Retinal pigment epithelial cell (primary cell): ENCODE measurements around the gene HASPIN.
"Not testable (repeated sequence)": the region's sequence is repeated elsewhere in the genome, so short reads cannot be mapped to it uniquely, and the experiment has no call there.

ENCODE experiments used
- DNase-seq: peaks from one replicate; pipeline ENCODE4 v3.0.0-alpha.2; 2010; ENCODE audit warnings: low read depth
- H3K4me3 ChIP-seq: 2 replicates; pipeline ENCODE4 v1.5.1; 2011; ENCODE audit warnings: mild to moderate bottlenecking, low read length, control low read depth, moderate library complexity
- TF ChIP-seq, protein P1 (sequence below): conservative IDR thresholded peaks from 2 replicates; pipeline ENCODE4 v1.5.1; 2011; ENCODE audit warnings: low read depth, low read length, control low read depth, inconsistent platforms

Gene HASPIN

DNA sequence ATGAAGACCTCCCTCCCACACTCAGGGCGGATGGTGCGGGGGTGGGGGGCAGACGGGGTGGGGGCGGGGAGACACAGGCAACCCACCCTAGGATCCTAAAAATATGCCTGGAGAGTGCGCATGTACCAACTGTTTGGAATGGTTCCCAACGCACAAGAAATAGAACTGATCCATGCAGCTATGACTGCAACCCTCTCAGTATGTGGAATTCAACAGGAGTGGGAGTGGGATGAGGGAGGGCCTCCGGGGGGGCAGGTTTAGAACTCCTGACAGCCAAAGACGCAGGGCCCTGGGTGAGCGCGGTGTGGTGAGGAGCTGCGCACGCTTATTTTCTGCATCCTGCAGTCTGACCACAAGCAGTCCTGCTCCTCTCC is 26.6 kb upstream of the HASPIN start:
- no peak overlapping the region for H3K4me3 ChIP-seq
- DNase-seq = no peak
- TF ChIP-seq, protein P1, sequence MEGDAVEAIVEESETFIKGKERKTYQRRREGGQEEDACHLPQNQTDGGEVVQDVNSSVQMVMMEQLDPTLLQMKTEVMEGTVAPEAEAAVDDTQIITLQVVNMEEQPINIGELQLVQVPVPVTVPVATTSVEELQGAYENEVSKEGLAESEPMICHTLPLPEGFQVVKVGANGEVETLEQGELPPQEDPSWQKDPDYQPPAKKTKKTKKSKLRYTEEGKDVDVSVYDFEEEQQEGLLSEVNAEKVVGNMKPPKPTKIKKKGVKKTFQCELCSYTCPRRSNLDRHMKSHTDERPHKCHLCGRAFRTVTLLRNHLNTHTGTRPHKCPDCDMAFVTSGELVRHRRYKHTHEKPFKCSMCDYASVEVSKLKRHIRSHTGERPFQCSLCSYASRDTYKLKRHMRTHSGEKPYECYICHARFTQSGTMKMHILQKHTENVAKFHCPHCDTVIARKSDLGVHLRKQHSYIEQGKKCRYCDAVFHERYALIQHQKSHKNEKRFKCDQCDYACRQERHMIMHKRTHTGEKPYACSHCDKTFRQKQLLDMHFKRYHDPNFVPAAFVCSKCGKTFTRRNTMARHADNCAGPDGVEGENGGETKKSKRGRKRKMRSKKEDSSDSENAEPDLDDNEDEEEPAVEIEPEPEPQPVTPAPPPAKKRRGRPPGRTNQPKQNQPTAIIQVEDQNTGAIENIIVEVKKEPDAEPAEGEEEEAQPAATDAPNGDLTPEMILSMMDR = no peak

DNA sequence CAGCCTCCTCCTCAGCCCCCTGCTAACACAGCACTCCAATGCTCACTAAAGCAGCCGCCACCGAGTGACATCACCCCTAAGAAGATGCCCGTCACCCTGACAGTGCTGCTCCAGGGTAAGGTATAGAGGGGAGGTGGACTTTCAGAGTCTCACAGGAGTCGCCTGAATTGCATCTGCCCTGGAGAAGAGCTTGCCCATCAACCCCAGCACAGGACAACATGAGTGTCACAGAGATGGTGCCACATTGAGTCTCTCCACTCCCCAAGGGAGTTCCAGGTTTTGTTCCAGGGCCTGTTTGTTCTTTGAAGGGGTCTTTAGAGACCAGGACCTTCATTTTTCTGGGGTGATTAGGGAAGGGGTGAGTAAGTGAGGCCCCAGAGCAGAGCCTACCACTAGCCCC is 25.6 kb upstream of the HASPIN start:
- TF ChIP-seq, protein P1 = no peak
- DNase-seq = no peak
- no peak overlapping the region for H3K4me3 ChIP-seq

DNA sequence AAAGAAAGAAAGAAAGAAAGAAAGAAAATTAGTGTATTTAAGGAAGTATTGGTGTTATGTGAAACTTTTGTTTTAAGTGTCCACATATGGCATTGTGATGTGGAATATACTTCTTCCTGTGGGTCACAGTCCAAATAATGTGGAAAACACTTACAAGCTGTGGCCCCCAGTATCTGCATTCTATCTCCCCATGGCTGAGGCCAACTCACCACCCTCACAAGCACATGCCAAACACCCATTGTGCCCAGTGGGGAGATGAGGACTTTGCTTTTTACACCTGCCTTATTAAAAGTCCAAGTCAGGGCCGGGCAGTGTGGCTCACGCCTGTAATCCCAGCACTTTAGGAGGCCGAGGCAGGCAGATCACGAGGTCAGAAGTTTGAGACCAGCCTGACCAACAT is 23.8 kb upstream of the HASPIN start:
- TF ChIP-seq, protein P1 = no peak
- no peak for DNase-seq
- H3K4me3 ChIP-seq = no peak overlapping the region

DNA sequence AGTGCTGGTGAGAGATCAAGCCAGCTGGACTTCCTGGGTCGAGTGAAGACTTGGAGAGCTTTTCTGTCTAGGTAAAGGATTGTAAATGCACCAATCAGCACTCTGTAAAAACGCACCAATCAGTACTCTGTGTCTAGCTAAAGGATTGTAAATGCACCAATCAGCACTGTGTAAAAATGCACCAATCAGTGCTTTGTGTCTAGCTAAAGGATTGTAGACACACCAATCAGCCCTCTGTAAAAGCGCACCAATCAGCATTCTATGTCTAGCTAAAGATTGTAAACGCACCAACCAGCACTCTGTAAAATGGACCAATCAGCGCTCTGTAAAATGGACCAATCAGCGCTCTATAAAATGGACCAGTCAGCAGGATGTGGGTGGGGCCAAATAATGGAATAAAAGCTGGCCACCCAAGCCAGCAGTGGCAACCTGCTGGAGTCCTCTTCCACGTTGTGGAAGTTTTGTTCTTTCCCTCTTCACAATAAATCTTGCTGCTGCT is 21.6 kb upstream of the HASPIN start:
- H3K4me3 ChIP-seq, DNase-seq: not testable (repeated sequence)

DNA sequence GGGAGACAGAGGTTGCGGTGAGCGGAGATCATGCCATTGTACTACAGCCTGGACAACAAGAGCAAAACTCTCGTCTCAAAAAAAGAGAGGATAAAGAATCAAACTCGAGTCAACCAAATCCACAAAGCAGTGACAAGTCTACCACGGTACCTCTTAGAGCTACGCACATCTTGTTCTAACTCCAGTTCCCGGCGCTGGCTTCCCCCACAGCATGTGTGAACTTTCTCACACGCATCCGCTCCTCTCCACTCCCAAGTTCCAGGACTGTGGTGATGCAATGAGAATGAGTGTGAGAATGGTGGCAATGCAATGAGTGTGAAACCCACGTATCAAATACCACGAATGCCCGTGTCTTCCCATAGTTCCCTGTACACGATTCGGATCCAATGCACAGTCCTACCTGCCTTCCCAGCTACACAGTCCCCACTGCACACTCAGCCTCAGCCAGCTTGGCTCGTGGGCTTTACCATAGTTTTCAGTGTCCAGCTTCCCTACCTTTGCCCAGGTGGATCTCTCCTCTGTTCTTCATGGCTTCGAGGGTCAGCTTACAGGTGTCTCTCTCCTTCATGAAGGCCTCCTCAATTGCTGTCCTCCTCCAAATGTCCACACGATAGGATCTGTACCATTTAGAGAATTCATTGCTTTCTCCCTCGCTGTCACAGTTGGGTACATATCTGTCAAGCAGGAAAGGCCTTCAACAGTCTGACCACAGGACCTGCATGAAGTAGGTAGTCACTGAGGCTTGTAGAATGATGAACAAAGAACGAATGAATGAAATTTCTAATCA is 18.6 kb upstream of the HASPIN start:
- no peak overlapping the region for H3K4me3 ChIP-seq
- DNase-seq = no peak
- TF ChIP-seq, protein P1 = no peak

DNA sequence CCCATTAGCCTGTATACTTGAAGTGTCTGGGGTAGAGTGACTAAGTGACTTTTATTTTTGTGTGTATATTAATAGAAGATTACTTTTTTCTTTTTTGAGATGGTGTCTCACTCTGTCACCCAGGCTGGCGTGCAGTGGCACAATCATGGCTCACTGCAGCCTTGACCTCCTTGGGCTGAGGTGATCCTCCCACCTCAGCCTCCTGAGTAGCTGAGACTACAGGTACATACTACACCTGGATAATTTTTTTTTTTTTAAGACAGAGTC is 18.1 kb upstream of the HASPIN start:
- not testable (repeated sequence) for H3K4me3 ChIP-seq, DNase-seq

DNA sequence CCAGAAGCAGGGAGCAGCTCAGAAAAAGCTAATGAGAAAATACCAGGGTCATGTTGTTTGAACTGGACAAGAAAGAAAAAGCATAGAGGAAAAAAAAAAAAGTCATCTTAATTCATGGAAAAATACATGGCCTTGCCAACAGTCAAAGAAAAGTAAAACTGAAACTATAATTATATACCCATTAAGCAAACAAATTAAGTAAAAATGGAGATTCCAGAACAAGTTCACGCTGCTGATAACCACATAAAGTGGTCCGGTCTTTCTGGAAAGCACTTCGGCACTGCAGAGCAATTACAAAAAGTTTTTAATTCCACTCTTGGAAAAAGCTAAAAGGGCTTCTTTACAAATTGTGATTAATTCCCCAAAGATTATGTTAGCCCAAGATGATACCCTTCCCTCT is 15.3 kb upstream of the HASPIN start:
- no peak for DNase-seq
- TF ChIP-seq, protein P1 = no peak
- no peak overlapping the region for H3K4me3 ChIP-seq

DNA sequence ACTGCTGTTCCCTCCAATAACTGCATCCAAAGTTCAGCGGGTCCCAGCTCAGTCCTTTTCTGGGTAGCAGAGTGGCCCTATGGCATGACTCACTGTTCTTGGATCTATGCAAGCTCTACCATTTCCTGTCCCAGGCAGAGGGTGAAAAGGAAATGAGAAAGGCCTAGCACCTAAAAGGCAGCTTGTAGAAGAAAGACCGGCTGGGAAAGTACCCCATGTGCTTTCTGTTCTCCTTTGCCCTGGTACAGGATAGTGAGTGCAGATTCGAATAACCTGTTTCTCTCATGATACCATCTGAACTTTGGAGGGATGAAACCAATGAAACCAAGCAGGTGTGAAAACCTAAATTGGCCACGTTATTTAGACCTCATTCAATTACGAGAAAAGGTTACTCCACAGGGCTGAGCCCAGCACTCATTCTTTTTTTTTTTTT is 12.7 kb upstream of the HASPIN start:
- DNase-seq = no peak
- TF ChIP-seq, protein P1 = no peak

More for the DNA sequence above, 12.7 kb upstream of the HASPIN start:
- H3K4me3 ChIP-seq = no peak overlapping the region
